AG10803 (cell line): ENCODE results near the gene ATP6V1F.
"Not testable (repeated sequence)": the region's sequence is repeated elsewhere in the genome, so short reads cannot be mapped to it uniquely, and the experiment has no call there.

Source experiments
- DNase-seq: peaks from one replicate; pipeline ENCODE4 v3.0.0; 2010; ENCODE audit warnings: low read depth
- H3K4me3 ChIP-seq: 2 replicates; pipeline ENCODE4 v1.5.1; 2011; ENCODE audit warnings: mild to moderate bottlenecking, low read length, control low read depth
- TF ChIP-seq, protein P1 (sequence below): conservative IDR thresholded peaks from 2 replicates; pipeline ENCODE4 v1.5.1; 2011; ENCODE audit warnings: mild to moderate bottlenecking, low read length, control low read depth, inconsistent platforms

ATP6V1F gene

GRCh38 chr7:128908750-128909624 is 46.3 kb downstream of the ATP6V1F start:
- DNase-seq, result no peak
- TF ChIP-seq, protein P1, sequence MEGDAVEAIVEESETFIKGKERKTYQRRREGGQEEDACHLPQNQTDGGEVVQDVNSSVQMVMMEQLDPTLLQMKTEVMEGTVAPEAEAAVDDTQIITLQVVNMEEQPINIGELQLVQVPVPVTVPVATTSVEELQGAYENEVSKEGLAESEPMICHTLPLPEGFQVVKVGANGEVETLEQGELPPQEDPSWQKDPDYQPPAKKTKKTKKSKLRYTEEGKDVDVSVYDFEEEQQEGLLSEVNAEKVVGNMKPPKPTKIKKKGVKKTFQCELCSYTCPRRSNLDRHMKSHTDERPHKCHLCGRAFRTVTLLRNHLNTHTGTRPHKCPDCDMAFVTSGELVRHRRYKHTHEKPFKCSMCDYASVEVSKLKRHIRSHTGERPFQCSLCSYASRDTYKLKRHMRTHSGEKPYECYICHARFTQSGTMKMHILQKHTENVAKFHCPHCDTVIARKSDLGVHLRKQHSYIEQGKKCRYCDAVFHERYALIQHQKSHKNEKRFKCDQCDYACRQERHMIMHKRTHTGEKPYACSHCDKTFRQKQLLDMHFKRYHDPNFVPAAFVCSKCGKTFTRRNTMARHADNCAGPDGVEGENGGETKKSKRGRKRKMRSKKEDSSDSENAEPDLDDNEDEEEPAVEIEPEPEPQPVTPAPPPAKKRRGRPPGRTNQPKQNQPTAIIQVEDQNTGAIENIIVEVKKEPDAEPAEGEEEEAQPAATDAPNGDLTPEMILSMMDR, result no peak
- H3K4me3 ChIP-seq, result no peak overlapping the region

DNA sequence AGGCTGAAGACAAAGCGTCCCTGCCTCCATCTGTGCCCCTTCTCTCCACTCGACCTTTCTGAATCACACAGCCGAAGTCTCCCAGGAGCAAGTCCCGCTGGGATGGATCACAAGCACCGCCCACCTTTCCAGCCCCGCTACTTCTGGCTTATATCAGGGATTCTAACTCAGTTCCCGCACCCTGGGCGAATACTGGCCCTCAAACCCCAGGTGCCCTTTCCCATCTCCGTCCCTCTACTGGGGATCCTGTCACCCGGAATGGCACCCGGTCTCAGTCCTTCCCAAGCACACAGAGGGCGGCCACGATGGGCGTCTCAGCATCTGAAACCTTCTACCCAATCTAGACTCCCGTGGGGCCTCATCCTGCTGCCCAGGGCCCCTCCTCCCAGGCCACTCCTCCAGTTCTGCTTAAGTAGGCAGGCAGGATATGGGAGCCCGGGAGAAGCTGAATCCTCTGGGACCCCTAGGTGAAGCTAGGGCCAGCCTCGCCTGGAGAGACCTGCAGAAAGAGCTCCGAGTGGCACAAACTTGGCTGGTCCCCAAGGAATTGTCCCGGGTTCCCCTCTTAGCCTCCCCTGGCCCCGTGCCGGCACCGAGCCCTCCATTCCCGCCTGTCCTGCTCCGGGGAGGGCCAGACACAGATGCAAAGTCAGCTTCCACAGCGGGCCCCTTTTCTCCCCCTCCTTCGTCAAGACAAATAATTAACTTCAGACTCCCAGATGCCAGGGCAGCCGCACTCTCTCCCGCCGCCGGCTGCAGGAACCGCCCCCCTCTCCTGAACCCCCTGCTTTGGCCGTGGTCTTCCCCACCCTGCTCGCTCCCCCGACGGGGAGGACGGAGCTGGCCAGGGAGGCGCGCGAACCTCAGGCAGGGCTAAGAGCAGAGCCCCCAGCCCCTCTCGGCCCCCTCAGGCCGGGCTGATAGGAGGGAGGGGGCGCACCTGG is 47.2 kb downstream of the ATP6V1F start:
- H3K4me3 ChIP-seq, result peak overlapping the region; percentile 23; the same call in 1 of the 2 replicates
- TF ChIP-seq, protein P1, result no peak
- DNase-seq, result peak; percentile 6

DNA sequence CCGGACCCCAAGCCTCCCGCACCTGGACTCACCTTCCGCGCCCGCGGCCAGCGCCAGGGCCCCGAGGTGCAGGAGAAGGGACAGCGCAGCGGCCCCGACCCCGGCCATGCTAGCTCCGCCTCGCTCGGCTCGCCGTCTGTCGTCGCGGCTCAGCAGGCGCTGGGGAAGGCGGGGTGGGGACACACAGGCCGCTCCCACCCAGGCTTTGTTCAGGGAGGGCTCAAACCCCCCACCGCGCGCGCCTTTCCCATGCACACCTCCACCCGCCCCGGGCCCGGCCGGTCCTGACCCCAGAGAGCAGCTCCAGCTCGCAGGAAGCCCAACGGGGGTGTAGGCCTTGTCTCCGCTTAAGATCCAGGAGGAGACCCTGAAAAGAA is 47.9 kb downstream of the ATP6V1F start, which contains the start of gene KCP:
Gene KCP, minus strand, starts transcription at position 141 of the 377 bp plus-strand sequence. Its CDS starts 33 bp downstream, at position 108.
- peak within 1 kb of the TSS; percentile 23; the same call in 1 of the 2 replicates for H3K4me3 ChIP-seq
- TF ChIP-seq, protein P1, result no peak
- no peak for DNase-seq

- H3K4me3 ChIP-seq, result no peak overlapping the region
- no peak for DNase-seq
- TF ChIP-seq, protein P1, result no peak
Measured at GRCh38 chr7:128911423-128912031, 48.9 kb downstream of the ATP6V1F start.

DNA sequence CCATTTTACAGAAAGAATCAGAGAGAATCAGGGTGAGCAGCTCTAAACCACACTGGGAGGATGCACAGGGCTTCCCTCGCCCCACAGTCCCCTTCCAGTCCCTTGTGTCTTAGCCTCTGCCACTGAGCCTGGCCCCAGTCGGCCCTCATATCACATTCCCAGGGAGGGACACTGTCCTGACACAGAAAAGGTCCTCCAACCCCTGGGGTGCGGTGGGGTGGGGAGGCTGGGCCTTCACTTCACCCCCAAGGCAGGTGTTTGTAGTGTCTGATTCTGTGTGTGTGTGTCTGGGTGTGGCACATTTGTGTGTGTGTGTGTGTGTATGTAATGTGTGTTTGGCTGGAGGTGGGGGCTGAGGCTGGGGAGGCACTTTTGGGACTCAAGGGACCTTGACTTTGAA is 49.6 kb downstream of the ATP6V1F start:
- TF ChIP-seq, protein P1, result no peak
- no peak overlapping the region for H3K4me3 ChIP-seq
- no peak for DNase-seq

DNA sequence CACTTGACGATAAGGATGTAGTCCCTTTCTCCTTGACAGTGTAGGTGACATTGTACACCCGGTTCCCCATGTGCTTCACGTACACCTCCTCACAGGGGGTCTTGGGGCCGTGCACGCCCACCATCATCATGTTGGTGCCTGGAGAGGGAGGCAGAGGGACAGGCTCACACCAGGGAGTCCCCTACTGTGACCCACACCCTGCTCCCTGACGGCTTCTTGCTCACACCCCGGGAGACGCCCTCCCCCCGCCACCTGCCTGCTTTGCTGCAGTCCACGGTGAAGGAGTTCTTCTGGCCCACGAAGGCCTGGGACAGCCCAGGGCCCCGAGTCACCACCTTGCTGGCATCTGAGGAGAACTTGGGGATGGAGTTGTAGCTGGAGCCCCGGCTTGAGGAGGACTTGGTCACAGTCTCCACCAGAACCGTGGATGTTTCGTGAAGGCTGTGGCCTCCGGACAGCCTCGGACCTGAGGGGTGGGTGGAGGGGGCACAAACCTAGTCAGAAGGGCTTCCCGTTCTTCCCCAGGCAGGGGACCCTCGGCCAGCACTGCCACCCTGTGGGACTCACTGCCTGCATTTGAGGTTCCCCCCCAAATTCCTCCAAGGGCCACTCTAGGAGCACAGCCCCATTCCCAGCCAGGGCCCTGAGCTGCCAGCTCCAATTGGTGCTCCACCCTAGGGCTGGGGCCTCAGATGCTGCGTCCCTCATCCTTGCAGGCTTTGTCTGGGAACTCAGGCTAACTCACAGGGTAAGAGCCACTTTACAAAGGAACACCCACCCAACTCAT is 50.2 kb downstream of the ATP6V1F start:
- not testable (repeated sequence) for DNase-seq, H3K4me3 ChIP-seq
